Fibroblast of mammary gland (primary cell): ENCODE results near the gene ATXN7L1.

Experiments
- DNase-seq: peaks from one replicate; pipeline ENCODE4 v3.0.0-alpha.2; 2010; ENCODE audit warnings: low read depth
- H3K4me3 ChIP-seq: 2 replicates; pipeline ENCODE4 v1.5.1; 2011; ENCODE audit warnings: low read depth, mild to moderate bottlenecking, low read length, moderate library complexity; ENCODE audit not compliant: control insufficient read depth
- CTCF ChIP-seq: conservative IDR thresholded peaks from 2 replicates; pipeline ENCODE4 v1.5.1; 2011; ENCODE audit warnings: low read depth, low read length, inconsistent platforms; ENCODE audit not compliant: control insufficient read depth, insufficient read depth

Gene ATXN7L1

GRCh38 chr7:105876091-105876963 is at the start of gene ATXN7L1:
TSS of gene ATXN7L1 (minus strand) at chr7:105876599. CDS start at chr7:105876558, 41 bp downstream.
- peak within 1 kb of the TSS; percentile 90 for H3K4me3 ChIP-seq
- TF ChIP-seq CTCF, result no peak
- peak; percentile 98 for DNase-seq

GRCh38 chr7:105926131-105926530 is 49.7 kb upstream of the ATXN7L1 start:
- H3K4me3 ChIP-seq, result no peak overlapping the region
- no peak for TF ChIP-seq CTCF
- DNase-seq, result no peak

GRCh38 chr7:105924945-105925344 is 48.5 kb upstream of the ATXN7L1 start:
- no peak for TF ChIP-seq CTCF
- no peak for DNase-seq
- no peak overlapping the region for H3K4me3 ChIP-seq

GRCh38 chr7:105920766-105921165 is 44.4 kb upstream of the ATXN7L1 start:
- DNase-seq, result no peak
- no peak for TF ChIP-seq CTCF
- no peak overlapping the region for H3K4me3 ChIP-seq

GRCh38 chr7:105917659-105918058 is 41.3 kb upstream of the ATXN7L1 start:
- DNase-seq, result no peak
- TF ChIP-seq CTCF, result no peak
- H3K4me3 ChIP-seq, result no peak overlapping the region

- TF ChIP-seq CTCF, result no peak
- DNase-seq, result peak; percentile 54
- H3K4me3 ChIP-seq, result no peak overlapping the region
These were observed 40.2 kb upstream of the ATXN7L1 start for GRCh38 chr7:105916603-105917002.
